RWPE2 (cell line): Measurements from ENCODE around the gene KCNG4.

Experiments
- ATAC-seq: fragments of 200-7000 bp; cut with Tn5 transposase; 3 replicates; pipeline ENCODE4 v1.9.1; 2021; ENCODE audit warnings: low read depth
- DNase-seq: peaks from one replicate; pipeline ENCODE4 v3.0.0-alpha.2; 2020; ENCODE audit warnings: low spot score
- H3K27ac ChIP-seq: fragments of 450-650 bp; 2 replicates; pipeline ENCODE4 v1.5.1; 2017; ENCODE audit warnings: mild to moderate bottlenecking; ENCODE audit not compliant: poor library complexity, severe bottlenecking
- H3K27me3 ChIP-seq: fragments of 250-450 bp; sonication (Bioruptor Pico); 2 replicates; pipeline ENCODE4 v1.5.1; 2021; ENCODE audit warnings: mild to moderate bottlenecking, moderate library complexity; ENCODE audit not compliant: insufficient read depth, poor library complexity, severe bottlenecking
- H3K36me3 ChIP-seq: fragments of 250-450 bp; sonication (Bioruptor Pico); 2 replicates; pipeline ENCODE4 v1.5.1; 2020; ENCODE audit warnings: low read depth, mild to moderate bottlenecking, moderate library complexity
- H3K4me1 ChIP-seq: fragments of 250-450 bp; sonication (Bioruptor Pico); 2 replicates; pipeline ENCODE4 v1.5.1; 2021; ENCODE audit warnings: mild to moderate bottlenecking, moderate library complexity; ENCODE audit not compliant: insufficient read depth, poor library complexity, severe bottlenecking
- H3K4me3 ChIP-seq: fragments of 250-450 bp; sonication (Bioruptor Pico); 2 replicates; pipeline ENCODE4 v1.5.1; 2021; ENCODE audit warnings: mild to moderate bottlenecking, moderate library complexity; ENCODE audit not compliant: severe bottlenecking
- H3K9me3 ChIP-seq: fragments of 250-450 bp; sonication (Bioruptor Pico); 2 replicates; pipeline ENCODE4 v1.5.1; 2021; ENCODE audit warnings: mild to moderate bottlenecking, moderate library complexity; ENCODE audit not compliant: severe bottlenecking
- TF ChIP-seq, protein P1 (sequence below): fragments of 450-650 bp; IDR thresholded peaks from one replicate; pipeline ENCODE4 v1.5.1; 2017; ENCODE audit warnings: mild to moderate bottlenecking, moderate library complexity; ENCODE audit not compliant: poor library complexity, severe bottlenecking

The KCNG4 gene

GRCh38 chr16:84278333-84278732 lies 38.5 kb upstream of the KCNG4 start:
- DNase-seq: no peak
- H3K4me1 ChIP-seq: no peaks in the 10 kb centered on the region
- no peak overlapping the region for H3K27ac ChIP-seq
- TF ChIP-seq, protein P1, sequence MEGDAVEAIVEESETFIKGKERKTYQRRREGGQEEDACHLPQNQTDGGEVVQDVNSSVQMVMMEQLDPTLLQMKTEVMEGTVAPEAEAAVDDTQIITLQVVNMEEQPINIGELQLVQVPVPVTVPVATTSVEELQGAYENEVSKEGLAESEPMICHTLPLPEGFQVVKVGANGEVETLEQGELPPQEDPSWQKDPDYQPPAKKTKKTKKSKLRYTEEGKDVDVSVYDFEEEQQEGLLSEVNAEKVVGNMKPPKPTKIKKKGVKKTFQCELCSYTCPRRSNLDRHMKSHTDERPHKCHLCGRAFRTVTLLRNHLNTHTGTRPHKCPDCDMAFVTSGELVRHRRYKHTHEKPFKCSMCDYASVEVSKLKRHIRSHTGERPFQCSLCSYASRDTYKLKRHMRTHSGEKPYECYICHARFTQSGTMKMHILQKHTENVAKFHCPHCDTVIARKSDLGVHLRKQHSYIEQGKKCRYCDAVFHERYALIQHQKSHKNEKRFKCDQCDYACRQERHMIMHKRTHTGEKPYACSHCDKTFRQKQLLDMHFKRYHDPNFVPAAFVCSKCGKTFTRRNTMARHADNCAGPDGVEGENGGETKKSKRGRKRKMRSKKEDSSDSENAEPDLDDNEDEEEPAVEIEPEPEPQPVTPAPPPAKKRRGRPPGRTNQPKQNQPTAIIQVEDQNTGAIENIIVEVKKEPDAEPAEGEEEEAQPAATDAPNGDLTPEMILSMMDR: no peak
- H3K4me3 ChIP-seq: no peak overlapping the region
- ATAC-seq: no peak
- H3K36me3 ChIP-seq: no peaks in the 10 kb centered on the region
- H3K9me3 ChIP-seq: no peaks in the 10 kb centered on the region
- no peaks in the 10 kb centered on the region for H3K27me3 ChIP-seq

- peak; percentile 80 for ATAC-seq
- Histone ChIP-seq H3K4me1 (no peaks in the 10 kb centered on the region), H3K27me3 (no peaks in the 10 kb centered on the region), H3K4me3 (no peak overlapping the region), H3K36me3 (no peaks in the 10 kb centered on the region), H3K27ac (no peak overlapping the region), H3K9me3 (no peaks in the 10 kb centered on the region)
- TF ChIP-seq, protein P1: peak; percentile 84
- no peak for DNase-seq
Observed at GRCh38 chr16:84277244-84277823, 37.5 kb upstream of the KCNG4 start.

DNA sequence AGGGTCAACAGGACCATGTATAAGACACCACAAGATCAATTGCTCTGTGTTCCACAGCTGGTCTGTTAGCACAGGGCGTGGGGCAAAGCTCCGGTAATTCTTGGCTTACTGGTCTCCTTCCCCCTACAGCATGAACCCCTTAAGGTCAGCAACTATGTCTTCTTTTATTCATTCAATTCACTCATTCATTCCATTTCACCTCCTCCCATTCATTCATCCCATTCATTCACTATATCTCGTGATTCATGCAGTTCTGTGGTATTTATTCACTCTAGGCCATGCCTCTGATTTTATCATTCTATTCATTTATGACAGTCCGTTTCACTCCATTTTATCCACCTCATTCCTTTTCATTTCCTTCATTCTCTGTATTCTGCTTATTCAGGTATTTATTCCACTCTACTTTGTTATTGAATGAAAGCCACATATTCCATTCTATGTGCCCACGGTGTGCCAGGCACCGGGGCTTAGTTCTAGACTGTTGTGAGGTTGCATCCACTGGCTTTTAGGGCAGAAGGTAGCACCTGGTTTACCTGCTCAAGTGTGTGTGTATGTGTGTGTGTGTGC lies 35.9 kb upstream of the KCNG4 start:
- Histone ChIP-seq H3K4me3 (no peak overlapping the region), H3K9me3 (no peaks in the 10 kb centered on the region), H3K36me3 (no peaks in the 10 kb centered on the region), H3K4me1 (no peaks in the 10 kb centered on the region), H3K27ac (no peak overlapping the region), H3K27me3 (no peaks in the 10 kb centered on the region)
- DNase-seq (no peak), ATAC-seq (no peak)
- TF ChIP-seq, protein P1: no peak

DNA sequence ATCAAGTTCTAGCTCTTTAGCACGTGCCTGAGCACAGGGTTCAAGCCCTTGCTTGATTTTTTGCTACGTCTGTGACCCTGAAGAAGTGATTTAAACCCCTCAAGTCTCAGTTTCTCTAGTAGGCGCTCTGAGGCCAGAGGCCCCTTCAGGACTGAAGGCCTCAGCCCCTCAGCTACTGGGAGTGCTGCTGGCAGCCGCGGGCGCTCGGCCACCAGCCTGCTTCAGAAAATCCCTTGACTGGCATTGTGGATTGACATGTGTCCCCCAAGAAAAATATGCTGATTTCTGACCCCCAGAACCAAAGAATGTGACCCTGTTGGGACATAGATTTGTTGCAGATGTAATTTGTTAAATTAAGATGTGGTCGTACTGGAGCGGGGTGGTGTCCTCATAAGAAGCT lies 34.7 kb upstream of the KCNG4 start:
- Histone ChIP-seq H3K36me3 (no peaks in the 10 kb centered on the region), H3K4me3 (no peak overlapping the region), H3K4me1 (no peaks in the 10 kb centered on the region), H3K9me3 (no peaks in the 10 kb centered on the region), H3K27ac (no peak overlapping the region), H3K27me3 (no peaks in the 10 kb centered on the region)
- no peak for ATAC-seq
- no peak for DNase-seq
- TF ChIP-seq, protein P1: no peak

GRCh38 chr16:84272740-84273320 lies 33.0 kb upstream of the KCNG4 start:
- Histone ChIP-seq H3K36me3 (no peaks in the 10 kb centered on the region), H3K4me1 (no peaks in the 10 kb centered on the region), H3K27me3 (no peaks in the 10 kb centered on the region), H3K27ac (no peak overlapping the region), H3K4me3 (no peak overlapping the region), H3K9me3 (no peaks in the 10 kb centered on the region)
- no peak for ATAC-seq
- TF ChIP-seq, protein P1: no peak
- DNase-seq: no peak
